Left lung (tissue), 10 donors: ENCODE measurements around the gene TRIM68. TPM values are rescaled to one million over a fixed set of nuclear protein-coding genes. Genes with fewer than 3 reads are reported as not detected.

ENCODE experiments used
- ATAC-seq: fragments of 200-7000 bp; cut with Tn5 transposase; one replicate; pipeline ENCODE4 v1.9.1; 2020; ENCODE audit warnings: moderate library complexity
- DNase-seq, 4 donors: peaks; one replicate each; pipeline ENCODE4 v3.0.0-alpha.2; 2013 to 2020
- H3K27ac ChIP-seq, 2 donors: fragments of 200-600 bp; sonication (generic) in 1 of 2; one replicate each; pipeline versions ENCODE4 v1.5.0 to v1.8.0; 2020 to 2021
- H3K27me3 ChIP-seq, 2 donors: fragments of 200-600 bp; sonication (generic) in 1 of 2; one replicate each; pipeline versions ENCODE4 v1.5.0 to v1.8.0; 2020 to 2021
- H3K36me3 ChIP-seq, 2 donors: fragments of 200-600 bp; sonication (generic) in 1 of 2; one replicate each; pipeline versions ENCODE4 v1.5.0 to v1.8.0; 2020 to 2021
- H3K4me1 ChIP-seq, 2 donors: fragments of 200-600 bp; one replicate each; pipeline ENCODE4 v1.8.0; 2021
- H3K4me3 ChIP-seq, 2 donors: fragments of 200-600 bp; sonication (generic) in 1 of 2; one replicate each; pipeline versions ENCODE4 v1.5.0 to v1.8.0; 2020 to 2021; ENCODE audit warnings: mild to moderate bottlenecking in 1 of 2
- H3K9me3 ChIP-seq, 2 donors: fragments of 200-600 bp; sonication (generic) in 1 of 2; one replicate each; pipeline versions ENCODE4 v1.5.0 to v1.8.0; 2020 to 2021
- intact Hi-C, 2 donors: fragments of 100-400 bp; cut with DNase I; formaldehyde crosslinking; loops; one replicate each; pipeline versions ENCODE4 v1.11.2 to v1.14.2; 2022
- polyA plus RNA-seq, 6 donors: library from polyadenylated mRNA; unstranded; fragments of 120-200 nt; gene quantifications; one replicate each; pipeline ENCODE4 v1.2.1, GENCODE V29; 2013; ENCODE audit not compliant: insufficient read length in 6 of 6
- total RNA-seq, 2 donors: library from RNA; stranded (reverse); fragmentation: NEBNext Ultra II Directional; extraction: Animal tissue kit (Norgen Biotek cat#: 25700); gene quantifications; one replicate each; pipeline ENCODE4 v1.2.1, GENCODE V29; 2021
- TF ChIP-seq, protein P1 (sequence below), 2 donors: fragments of 200-600 bp; sonication (generic) in 1 of 2; IDR thresholded peaks; one replicate each; pipeline versions ENCODE4 v1.5.0 to v1.8.0; 2021; ENCODE audit warnings: antibody characterized with exemption in 2 of 2
- donor health status: DM: no; HTN: yes; CAD: no.
- donor health status: DM: no; HTN: no; CAD: no.

Gene TRIM68
- total and polyA plus RNA-seq, 8 donors, result 12.5 to 23.6 (median 18.6) TPM

DNA sequence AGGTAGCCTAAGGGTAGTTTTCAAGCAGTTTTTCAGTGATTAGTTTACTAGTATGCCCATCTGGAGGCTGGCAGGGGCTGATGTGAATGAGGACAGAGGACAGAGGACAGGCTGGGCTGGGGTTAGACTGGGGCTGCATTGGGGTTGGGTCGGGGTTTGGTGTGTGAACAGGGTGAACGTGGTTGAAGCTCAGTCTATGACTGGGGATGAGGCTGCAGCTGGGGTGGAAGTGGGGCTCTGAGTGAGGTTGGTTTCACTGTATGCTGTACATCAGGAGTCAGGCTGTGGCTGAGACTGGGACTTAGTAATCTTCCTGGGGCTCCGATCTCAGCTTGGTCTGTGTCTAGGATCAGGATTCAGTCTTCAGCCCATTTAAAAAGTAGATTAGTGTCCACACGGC, 36.2 kb upstream of the TRIM68 start:
- Histone ChIP-seq H3K27me3 (no peaks in the 10 kb centered on the region), H3K36me3 (no peaks in the 10 kb centered on the region), H3K4me3 (no peak overlapping the region), H3K9me3 (no peaks in the 10 kb centered on the region), H3K4me1 (no peaks in the 10 kb centered on the region), H3K27ac (no peak overlapping the region)
- no peak for DNase-seq
- TF ChIP-seq, protein P1, sequence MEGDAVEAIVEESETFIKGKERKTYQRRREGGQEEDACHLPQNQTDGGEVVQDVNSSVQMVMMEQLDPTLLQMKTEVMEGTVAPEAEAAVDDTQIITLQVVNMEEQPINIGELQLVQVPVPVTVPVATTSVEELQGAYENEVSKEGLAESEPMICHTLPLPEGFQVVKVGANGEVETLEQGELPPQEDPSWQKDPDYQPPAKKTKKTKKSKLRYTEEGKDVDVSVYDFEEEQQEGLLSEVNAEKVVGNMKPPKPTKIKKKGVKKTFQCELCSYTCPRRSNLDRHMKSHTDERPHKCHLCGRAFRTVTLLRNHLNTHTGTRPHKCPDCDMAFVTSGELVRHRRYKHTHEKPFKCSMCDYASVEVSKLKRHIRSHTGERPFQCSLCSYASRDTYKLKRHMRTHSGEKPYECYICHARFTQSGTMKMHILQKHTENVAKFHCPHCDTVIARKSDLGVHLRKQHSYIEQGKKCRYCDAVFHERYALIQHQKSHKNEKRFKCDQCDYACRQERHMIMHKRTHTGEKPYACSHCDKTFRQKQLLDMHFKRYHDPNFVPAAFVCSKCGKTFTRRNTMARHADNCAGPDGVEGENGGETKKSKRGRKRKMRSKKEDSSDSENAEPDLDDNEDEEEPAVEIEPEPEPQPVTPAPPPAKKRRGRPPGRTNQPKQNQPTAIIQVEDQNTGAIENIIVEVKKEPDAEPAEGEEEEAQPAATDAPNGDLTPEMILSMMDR (IDR thresholded peaks at IDR 0.05), result no peak
- ATAC-seq, result no peak
- intact Hi-C loops, result loop anchor here in 1 of 2 donors (5.0 kb wide), 1 partner anchor 358 kb away; no protein-coding TSS in a partner anchor

DNA sequence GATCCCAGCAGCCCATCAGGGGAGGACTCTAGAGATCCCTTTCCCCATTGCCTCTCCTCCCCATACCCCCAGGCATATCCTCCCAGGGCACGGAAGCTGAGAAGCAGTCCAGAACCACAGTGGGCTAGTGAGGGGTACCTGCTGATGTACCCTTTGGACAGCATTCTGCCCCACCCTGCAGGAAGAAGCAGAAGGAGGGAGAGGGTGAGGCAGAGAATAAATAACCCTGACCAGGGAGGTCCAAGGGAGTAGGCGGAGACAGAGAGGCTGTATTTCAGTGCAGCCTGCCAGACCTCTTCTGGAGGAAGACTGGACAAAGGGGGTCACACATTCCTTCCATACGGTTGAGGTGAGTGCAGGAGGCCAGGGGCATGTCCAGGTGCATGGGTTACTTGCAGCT, 35.7 kb upstream of the TRIM68 start, which contains the start of gene OR51E1:
TSS of gene OR51E1 (plus strand) at position 301 of the 400 bp plus-strand sequence. CDS start 8,545 bp downstream, outside the sequence.
- Histone ChIP-seq H3K9me3 (no peaks in the 10 kb centered on the region), H3K4me1 (no peaks in the 10 kb centered on the region), H3K36me3 (no peaks in the 10 kb centered on the region), H3K4me3 (no peak within 1 kb of the TSS), H3K27me3 (no peaks in the 10 kb centered on the region), H3K27ac (no peak within 1 kb of the TSS)
- intact Hi-C loops, result loop anchor here in 1 of 2 donors (5.0 kb wide), 1 partner anchor 359 kb away; no protein-coding TSS in a partner anchor
- ATAC-seq (no peak), DNase-seq (no peak)
- TF ChIP-seq, protein P1 (IDR thresholded peaks at IDR 0.05), result no peak

DNA sequence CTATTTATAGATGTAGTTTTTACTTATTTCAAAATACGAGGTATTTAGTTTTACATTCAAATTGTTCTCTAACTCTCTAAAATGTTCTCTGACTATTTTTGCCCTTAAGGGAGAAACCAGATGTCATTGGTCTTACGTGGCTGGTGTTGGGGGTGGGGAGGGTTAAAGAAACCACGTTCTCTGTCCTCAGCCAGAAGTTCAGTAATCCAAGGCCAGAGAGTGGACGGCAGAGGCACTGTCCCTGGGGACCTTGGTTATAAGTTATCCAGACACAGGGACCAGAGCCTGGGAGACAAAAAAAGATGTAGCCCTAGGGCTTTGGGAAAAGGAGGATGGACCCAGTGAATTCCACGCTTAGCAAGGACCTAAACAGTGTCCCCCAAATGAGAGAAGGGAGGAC, 35.0 kb upstream of the TRIM68 start:
- H3K4me3 ChIP-seq, result no peak overlapping the region
- ATAC-seq (no peak), DNase-seq (no peak)
- TF ChIP-seq, protein P1 (IDR thresholded peaks at IDR 0.05), result no peak
- no peaks in the 10 kb centered on the region for H3K36me3 ChIP-seq
- no peaks in the 10 kb centered on the region for H3K4me1 ChIP-seq
- H3K27me3 ChIP-seq, result no peaks in the 10 kb centered on the region
- H3K9me3 ChIP-seq, result no peaks in the 10 kb centered on the region
- intact Hi-C loops, result loop anchor here in 1 of 2 donors (5.0 kb wide), 1 partner anchor 359 kb away; no protein-coding TSS in a partner anchor
- H3K27ac ChIP-seq, result no peak overlapping the region

DNA sequence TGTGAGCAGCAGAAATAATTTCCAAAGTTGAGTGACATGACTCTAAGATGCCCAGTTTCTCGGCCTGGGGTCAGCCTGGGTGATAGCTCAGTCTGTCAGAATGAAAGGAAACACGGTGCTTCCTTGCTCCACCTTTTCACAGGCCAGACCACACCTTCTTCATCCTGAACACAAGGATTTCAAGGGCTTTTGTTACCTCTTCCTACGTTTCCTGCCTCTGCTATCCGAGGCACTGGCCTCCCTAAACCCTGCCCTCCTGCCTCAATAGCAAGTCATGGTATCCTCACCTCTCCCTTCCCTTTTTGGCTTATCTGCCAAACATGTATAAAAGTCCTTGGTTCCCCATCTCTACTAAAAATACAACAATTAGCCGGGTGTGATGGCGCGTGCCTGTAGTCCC, 34.0 kb upstream of the TRIM68 start:
- Histone ChIP-seq H3K27ac (no peak overlapping the region), H3K9me3 (no peaks in the 10 kb centered on the region), H3K27me3 (peaks cover 0 to 5% of the 10 kb centered on the region in 2 donors), H3K36me3 (no peaks in the 10 kb centered on the region), H3K4me3 (no peak overlapping the region), H3K4me1 (peaks cover 0 to under 1% of the 10 kb centered on the region in 2 donors)
- TF ChIP-seq, protein P1 (IDR thresholded peaks at IDR 0.05), result no peak
- ATAC-seq (no peak), DNase-seq (no peak)
- intact Hi-C loops, result loop anchor here in 1 of 2 donors (5.0 kb wide), 1 partner anchor 360 kb away; no protein-coding TSS in a partner anchor

DNA sequence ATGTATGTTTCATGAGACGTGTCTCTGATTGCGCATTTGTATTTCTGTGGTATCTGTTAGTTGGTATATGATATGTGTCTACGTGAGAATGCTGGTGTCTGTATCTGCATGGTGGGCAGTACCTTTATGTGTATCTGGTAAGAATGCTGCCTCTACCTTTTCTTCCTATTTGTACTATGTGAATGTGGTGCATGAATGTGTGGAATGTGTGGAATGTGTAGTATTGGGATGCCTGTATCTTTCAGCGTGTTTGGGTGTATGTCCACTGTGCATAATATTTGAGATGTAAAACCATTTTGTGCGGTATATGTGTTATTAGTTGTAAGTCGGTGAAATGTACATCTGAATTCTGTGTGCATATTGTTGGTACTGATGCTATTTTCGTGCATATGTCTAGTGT, 33.5 kb upstream of the TRIM68 start:
- DNase-seq (no peak), ATAC-seq (no peak)
- Histone ChIP-seq H3K36me3 (no peaks in the 10 kb centered on the region), H3K9me3 (no peaks in the 10 kb centered on the region), H3K27me3 (peaks cover 0 to 6% of the 10 kb centered on the region in 2 donors), H3K4me3 (no peak overlapping the region), H3K27ac (no peak overlapping the region), H3K4me1 (peaks cover 0 to 2% of the 10 kb centered on the region in 2 donors)
- intact Hi-C loops, result loop anchor here in 1 of 2 donors (5.0 kb wide), 1 partner anchor 361 kb away; no protein-coding TSS in a partner anchor
- TF ChIP-seq, protein P1 (IDR thresholded peaks at IDR 0.05), result no peak
